ENCODE data around the gene GADL1.

GADL1 gene

GRCh38 chr3:30690199-30690598 lies 204.3 kb downstream of the GADL1 start:
- TF ChIP-seq ZNF274 (IDR thresholded peaks at IDR 0.05; ENCODE audit: low read depth, low read length), result no peak
- H3K4me3 ChIP-seq (ENCODE audit: low read length), result no peak overlapping the region

DNA sequence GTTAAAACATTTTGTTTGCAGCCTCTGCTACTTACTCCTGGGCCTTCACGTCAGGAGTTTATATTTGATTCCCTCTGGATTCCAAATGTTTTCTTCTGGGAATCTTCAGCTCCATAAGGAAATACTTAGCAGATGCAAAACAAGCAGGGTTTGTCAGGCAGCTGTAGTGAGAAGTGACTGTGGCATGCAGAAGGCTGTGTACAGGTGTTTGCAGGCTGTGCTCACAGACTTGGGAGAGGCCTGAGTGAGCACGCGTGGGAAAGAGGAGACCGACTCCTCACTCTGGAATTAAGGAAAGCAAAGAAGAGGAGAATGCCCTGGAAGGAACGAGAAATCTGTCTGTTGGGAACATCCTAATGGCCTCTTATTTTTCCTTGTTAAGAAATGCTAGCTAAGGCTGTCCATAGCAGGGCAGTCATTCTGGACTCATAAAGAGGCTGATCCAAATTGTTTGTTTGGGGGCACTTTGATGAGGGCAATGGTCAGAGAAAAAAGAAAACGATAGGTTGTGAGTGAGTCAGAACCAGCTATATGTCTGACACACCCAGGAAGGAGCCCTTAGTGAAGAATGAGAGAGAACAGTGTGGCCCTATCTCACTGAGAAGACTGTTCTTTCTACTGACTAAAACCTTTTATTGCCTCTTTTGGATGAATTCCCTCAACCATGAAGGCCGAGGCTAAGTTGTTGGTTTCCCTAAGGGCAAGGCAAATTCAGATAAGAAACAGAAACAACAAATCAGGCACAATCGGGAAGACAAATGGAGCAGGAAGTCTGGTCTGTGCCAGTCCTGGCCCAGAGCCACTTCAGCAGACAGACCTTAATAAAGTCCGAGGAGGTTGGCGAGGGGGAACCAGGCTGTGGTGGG lies 205.5 kb downstream of the GADL1 start:
- H3K4me3 ChIP-seq (ENCODE audit: low read length), result no peak overlapping the region
- no peak for TF ChIP-seq ZNF274 (IDR thresholded peaks at IDR 0.05; ENCODE audit: low read depth, low read length)

DNA sequence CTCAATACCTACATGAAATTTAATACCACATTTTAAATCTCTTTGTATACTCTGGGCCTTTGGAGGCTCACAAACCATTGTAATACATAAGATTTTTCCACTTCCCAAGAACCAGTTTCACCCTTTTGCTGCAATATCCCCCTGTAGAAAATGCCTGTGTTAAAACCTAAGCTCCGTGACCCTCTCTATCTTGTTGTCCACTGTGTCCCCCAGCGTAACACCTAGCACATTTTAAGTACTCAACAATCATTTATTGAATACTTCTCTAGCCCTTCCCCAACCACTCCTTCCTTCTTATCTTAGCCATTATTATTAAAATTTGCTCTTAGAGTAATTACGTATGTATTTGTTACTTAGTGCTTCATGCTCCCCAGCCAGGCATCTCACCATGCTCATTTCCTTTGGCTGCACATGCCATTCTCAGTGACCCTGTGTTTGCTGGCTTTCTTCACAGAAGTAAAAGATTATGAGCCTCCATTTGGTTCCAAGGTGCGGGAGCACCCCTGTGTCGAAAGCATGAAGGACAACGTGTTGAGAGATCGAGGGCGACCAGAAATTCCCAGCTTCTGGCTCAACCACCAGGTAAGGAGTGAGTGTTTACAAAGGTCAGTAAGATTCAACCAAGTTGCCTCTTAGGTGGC lies 206.4 kb downstream of the GADL1 start:
- TF ChIP-seq ZNF274 (IDR thresholded peaks at IDR 0.05; ENCODE audit: low read depth, low read length), result no peak
- no peak overlapping the region for H3K4me3 ChIP-seq (ENCODE audit: low read length)

DNA sequence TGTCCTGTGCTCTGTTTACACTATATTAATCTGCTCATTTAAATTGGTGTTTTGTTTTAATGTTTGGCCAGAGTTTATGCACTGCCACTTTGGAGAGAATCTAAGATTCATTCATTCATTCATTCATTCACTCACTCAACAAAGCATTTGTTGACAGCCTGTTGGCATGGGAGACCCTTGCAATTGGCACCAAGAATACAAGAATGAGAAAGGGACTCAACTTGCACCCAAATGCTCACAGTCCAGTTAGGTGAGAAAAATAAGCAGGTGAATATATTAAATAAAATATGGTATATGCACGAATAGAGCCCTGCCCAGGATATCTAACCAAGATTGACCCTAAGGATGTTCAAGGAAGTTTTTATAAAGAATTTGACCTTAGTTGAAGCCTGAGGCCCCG lies 207.7 kb downstream of the GADL1 start:
- TF ChIP-seq ZNF274 (IDR thresholded peaks at IDR 0.05; ENCODE audit: low read depth, low read length), result no peak

GRCh38 chr3:30686176-30686575 lies 208.3 kb downstream of the GADL1 start:
- H3K4me3 ChIP-seq (ENCODE audit: low read length), result no peak overlapping the region
- no peak for TF ChIP-seq ZNF274 (IDR thresholded peaks at IDR 0.05; ENCODE audit: low read depth, low read length)

More for the DNA sequence above, 207.7 kb downstream of the GADL1 start:
- H3K4me3 ChIP-seq (ENCODE audit: low read length), result no peak overlapping the region

- no peak overlapping the region for H3K4me3 ChIP-seq (ENCODE audit: low read length)
- TF ChIP-seq ZNF274 (IDR thresholded peaks at IDR 0.05; ENCODE audit: low read depth, low read length), result no peak
These were observed 209.2 kb downstream of the GADL1 start for GRCh38 chr3:30685267-30685667.

- TF ChIP-seq ZNF274 (IDR thresholded peaks at IDR 0.05; ENCODE audit: low read depth, low read length), result no peak
- no peak overlapping the region for H3K4me3 ChIP-seq (ENCODE audit: low read length)
These were observed 210.1 kb downstream of the GADL1 start for GRCh38 chr3:30684356-30684755.

GRCh38 chr3:30683769-30684168 lies 210.7 kb downstream of the GADL1 start:
- no peak for TF ChIP-seq ZNF274 (IDR thresholded peaks at IDR 0.05; ENCODE audit: low read depth, low read length)

GRCh38 chr3:30682434-30683155 lies 211.9 kb downstream of the GADL1 start:
- no peak for TF ChIP-seq ZNF274 (IDR thresholded peaks at IDR 0.05; ENCODE audit: low read depth, low read length)
- no peak overlapping the region for H3K4me3 ChIP-seq (ENCODE audit: low read length)

More at GRCh38 chr3:30683769-30684168, 210.7 kb downstream of the GADL1 start:
- H3K4me3 ChIP-seq (ENCODE audit: low read length), result no peak overlapping the region

GRCh38 chr3:30681649-30682211 lies 212.7 kb downstream of the GADL1 start:
- no peak overlapping the region for H3K4me3 ChIP-seq (ENCODE audit: low read length)
- TF ChIP-seq ZNF274 (IDR thresholded peaks at IDR 0.05; ENCODE audit: low read depth, low read length), result no peak

- no peak for TF ChIP-seq ZNF274 (IDR thresholded peaks at IDR 0.05; ENCODE audit: low read depth, low read length)
- no peak overlapping the region for H3K4me3 ChIP-seq (ENCODE audit: low read length)
These were observed 213.4 kb downstream of the GADL1 start for GRCh38 chr3:30680789-30681648.

GRCh38 chr3:30679045-30679444 lies 215.4 kb downstream of the GADL1 start:
- H3K4me3 ChIP-seq (ENCODE audit: low read length), result no peak overlapping the region
- no peak for TF ChIP-seq ZNF274 (IDR thresholded peaks at IDR 0.05; ENCODE audit: low read depth, low read length)

- H3K4me3 ChIP-seq (ENCODE audit: low read length), result no peak overlapping the region
- no peak for TF ChIP-seq ZNF274 (IDR thresholded peaks at IDR 0.05; ENCODE audit: low read depth, low read length)
These were observed 217.1 kb downstream of the GADL1 start for GRCh38 chr3:30677347-30677685.

All from GM08714 (cell line).